ENCODE data around the gene RGS6.

DNA sequence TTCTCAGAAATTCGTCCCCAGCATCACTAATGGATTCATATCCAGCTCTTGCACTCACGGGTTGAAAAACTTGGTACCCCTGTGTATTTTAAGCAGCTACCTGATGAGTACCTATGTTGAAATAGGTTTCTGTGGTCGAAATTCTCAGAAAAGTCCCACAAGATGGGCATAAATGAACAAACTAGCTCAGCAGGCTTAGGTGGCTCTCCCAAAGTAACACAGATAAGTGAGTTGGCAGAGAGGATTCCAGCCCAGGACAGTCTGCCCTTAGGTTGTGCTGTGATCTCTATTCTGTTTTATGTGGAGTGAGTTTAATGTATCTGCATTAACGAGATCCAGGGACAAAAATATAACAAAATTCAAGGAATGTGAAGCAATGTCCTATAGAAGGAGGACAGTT, 92.3 kb downstream of the RGS6 start:
- TF ChIP-seq, protein P1, sequence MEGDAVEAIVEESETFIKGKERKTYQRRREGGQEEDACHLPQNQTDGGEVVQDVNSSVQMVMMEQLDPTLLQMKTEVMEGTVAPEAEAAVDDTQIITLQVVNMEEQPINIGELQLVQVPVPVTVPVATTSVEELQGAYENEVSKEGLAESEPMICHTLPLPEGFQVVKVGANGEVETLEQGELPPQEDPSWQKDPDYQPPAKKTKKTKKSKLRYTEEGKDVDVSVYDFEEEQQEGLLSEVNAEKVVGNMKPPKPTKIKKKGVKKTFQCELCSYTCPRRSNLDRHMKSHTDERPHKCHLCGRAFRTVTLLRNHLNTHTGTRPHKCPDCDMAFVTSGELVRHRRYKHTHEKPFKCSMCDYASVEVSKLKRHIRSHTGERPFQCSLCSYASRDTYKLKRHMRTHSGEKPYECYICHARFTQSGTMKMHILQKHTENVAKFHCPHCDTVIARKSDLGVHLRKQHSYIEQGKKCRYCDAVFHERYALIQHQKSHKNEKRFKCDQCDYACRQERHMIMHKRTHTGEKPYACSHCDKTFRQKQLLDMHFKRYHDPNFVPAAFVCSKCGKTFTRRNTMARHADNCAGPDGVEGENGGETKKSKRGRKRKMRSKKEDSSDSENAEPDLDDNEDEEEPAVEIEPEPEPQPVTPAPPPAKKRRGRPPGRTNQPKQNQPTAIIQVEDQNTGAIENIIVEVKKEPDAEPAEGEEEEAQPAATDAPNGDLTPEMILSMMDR (IDR thresholded peaks at IDR 0.05; ENCODE audit: low read depth, low read length, poor library complexity, severe bottlenecking) = no peak
- TF ChIP-seq EZH2phosphoT487 (IDR thresholded peaks at IDR 0.05; ENCODE audit: borderline replicate concordance, low read length) = no peak

Data from DOHH2 (cell line).